Lung (tissue), 12 donors: ENCODE measurements around the gene ZMPSTE24. TPM values are rescaled to one million over a fixed set of nuclear protein-coding genes. Genes with fewer than 3 reads are reported as not detected.

Experiments
- ATAC-seq: fragments of 200-7000 bp; cut with Tn5 transposase; one replicate; pipeline ENCODE4 v1.9.1; 2020; ENCODE audit warnings: moderate number of reproducible peaks; ENCODE audit not compliant: insufficient read depth, low FRiP score
- DNase-seq, 3 donors: peaks; one replicate each; pipeline ENCODE4 v3.0.0-alpha.2; 2013 to 2017
- H3K27ac ChIP-seq, 2 donors: one replicate each; pipeline ENCODE4 v1.5.1; 2013; ENCODE audit warnings: mild to moderate bottlenecking in 2 of 2, moderate library complexity in 2 of 2, control low read depth in 1 of 2, inconsistent platforms in 1 of 2, low read depth in 1 of 2, low read length in 1 of 2
- H3K27me3 ChIP-seq, 3 donors: one replicate each; pipeline ENCODE4 v1.5.1; 2013; ENCODE audit warnings: low read length in 2 of 3; ENCODE audit not compliant: control insufficient read depth in 3 of 3, insufficient read depth in 3 of 3
- H3K36me3 ChIP-seq, 4 donors: one replicate each; pipeline ENCODE4 v1.5.1; 2013; ENCODE audit warnings: low read length in 4 of 4, mild to moderate bottlenecking in 1 of 4, moderate library complexity in 1 of 4; ENCODE audit not compliant: control insufficient read depth in 4 of 4, insufficient read depth in 4 of 4
- H3K4me1 ChIP-seq, 5 donors: one replicate each; pipeline ENCODE4 v1.5.1; 2013; ENCODE audit warnings: low read length in 5 of 5, mild to moderate bottlenecking in 2 of 5, moderate library complexity in 1 of 5; ENCODE audit not compliant: control insufficient read depth in 5 of 5, insufficient read depth in 5 of 5
- H3K4me3 ChIP-seq: one replicate; pipeline ENCODE4 v1.5.1; 2013; ENCODE audit warnings: mild to moderate bottlenecking, control low read depth, moderate library complexity
- H3K9ac ChIP-seq, 2 donors: one replicate each; pipeline ENCODE4 v1.5.1; 2013; ENCODE audit warnings: low read length in 2 of 2, control low read depth in 1 of 2; ENCODE audit not compliant: insufficient read depth in 1 of 2
- H3K9me3 ChIP-seq, 4 donors: one replicate each; pipeline ENCODE4 v1.5.1; 2013; ENCODE audit warnings: low read length in 3 of 4, mild to moderate bottlenecking in 1 of 4, moderate library complexity in 1 of 4; ENCODE audit not compliant: control insufficient read depth in 4 of 4, insufficient read depth in 3 of 4
- WGBS, 2 donors: extraction: QIAGEN DNeasy Blood & Tissue Kit; methylation state at CpG; one replicate each; pipeline ENCODE4 v1.1.7; 2013; 5-methylcytosine and 5-hydroxymethylcytosine counted together
- polyA plus RNA-seq, 2 donors: library from polyadenylated mRNA; stranded (reverse); fragments of 200-250 nt; gene quantifications; one replicate each; pipeline ENCODE4 v1.2.1, GENCODE V29; 2013
- total RNA-seq, 2 donors: library from RNA; depleted of rRNA in 1 of 2; stranded (reverse); fragments of >200 nt in 1 of 2; gene quantifications; one replicate each; pipeline ENCODE4 v1.2.1, GENCODE V29; 2014 to 2021
- TF ChIP-seq, protein P1 (sequence below): IDR thresholded peaks from 2 replicates; pipeline ENCODE4 v1.5.1; 2012; ENCODE audit warnings: mild to moderate bottlenecking; ENCODE audit errors: control extremely low read depth, extremely low read depth
- donor health status: control.
- donor health status: control.
- donor health status: Bipolar disorder and iron deficiency.
- donor health status: healthy.
- donor health status: DM: yes; HTN: yes; CAD: no.

ZMPSTE24 gene
- total and polyA plus RNA-seq, 4 donors, result 17.2 to 41.8 (median 35.3) TPM

- Histone ChIP-seq H3K36me3 (no peaks in the 10 kb centered on the region), H3K4me3 (no peak overlapping the region), H3K9ac (no peak overlapping the region), H3K4me1 (peaks cover 0 to 43% (median 9%) of the 10 kb centered on the region in 5 donors), H3K27me3 (peaks cover 0 to 18% (median 13%) of the 10 kb centered on the region in 3 donors), H3K9me3 (no peaks in the 10 kb centered on the region), H3K27ac (no peak overlapping the region)
- ATAC-seq, result no peak
- DNase-seq, result no peak
- 86 to 91% methylated on average over 5 of the region's 5 CpGs for WGBS, 2 donors
- TF ChIP-seq, protein P1, sequence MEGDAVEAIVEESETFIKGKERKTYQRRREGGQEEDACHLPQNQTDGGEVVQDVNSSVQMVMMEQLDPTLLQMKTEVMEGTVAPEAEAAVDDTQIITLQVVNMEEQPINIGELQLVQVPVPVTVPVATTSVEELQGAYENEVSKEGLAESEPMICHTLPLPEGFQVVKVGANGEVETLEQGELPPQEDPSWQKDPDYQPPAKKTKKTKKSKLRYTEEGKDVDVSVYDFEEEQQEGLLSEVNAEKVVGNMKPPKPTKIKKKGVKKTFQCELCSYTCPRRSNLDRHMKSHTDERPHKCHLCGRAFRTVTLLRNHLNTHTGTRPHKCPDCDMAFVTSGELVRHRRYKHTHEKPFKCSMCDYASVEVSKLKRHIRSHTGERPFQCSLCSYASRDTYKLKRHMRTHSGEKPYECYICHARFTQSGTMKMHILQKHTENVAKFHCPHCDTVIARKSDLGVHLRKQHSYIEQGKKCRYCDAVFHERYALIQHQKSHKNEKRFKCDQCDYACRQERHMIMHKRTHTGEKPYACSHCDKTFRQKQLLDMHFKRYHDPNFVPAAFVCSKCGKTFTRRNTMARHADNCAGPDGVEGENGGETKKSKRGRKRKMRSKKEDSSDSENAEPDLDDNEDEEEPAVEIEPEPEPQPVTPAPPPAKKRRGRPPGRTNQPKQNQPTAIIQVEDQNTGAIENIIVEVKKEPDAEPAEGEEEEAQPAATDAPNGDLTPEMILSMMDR, result no peak
Measured at GRCh38 chr1:40313329-40313957, 55.4 kb downstream of the ZMPSTE24 start.

- WGBS, 2 donors, result 90% methylated on average over 9 of the region's 9 CpGs
- H3K27me3 ChIP-seq, result peaks cover 0 to 22% (median 13%) of the 10 kb centered on the region in 3 donors
- H3K4me1 ChIP-seq, result peaks cover 0 to 38% (median 9%) of the 10 kb centered on the region in 5 donors
- no peaks in the 10 kb centered on the region for H3K9me3 ChIP-seq
- no peaks in the 10 kb centered on the region for H3K36me3 ChIP-seq
- no peak for DNase-seq
- no peak overlapping the region for H3K9ac ChIP-seq
- no peak overlapping the region for H3K4me3 ChIP-seq
- ATAC-seq, result no peak
- TF ChIP-seq, protein P1, result no peak
- H3K27ac ChIP-seq, result no peak overlapping the region
Measured at GRCh38 chr1:40313958-40314720, 56.1 kb downstream of the ZMPSTE24 start.

DNA sequence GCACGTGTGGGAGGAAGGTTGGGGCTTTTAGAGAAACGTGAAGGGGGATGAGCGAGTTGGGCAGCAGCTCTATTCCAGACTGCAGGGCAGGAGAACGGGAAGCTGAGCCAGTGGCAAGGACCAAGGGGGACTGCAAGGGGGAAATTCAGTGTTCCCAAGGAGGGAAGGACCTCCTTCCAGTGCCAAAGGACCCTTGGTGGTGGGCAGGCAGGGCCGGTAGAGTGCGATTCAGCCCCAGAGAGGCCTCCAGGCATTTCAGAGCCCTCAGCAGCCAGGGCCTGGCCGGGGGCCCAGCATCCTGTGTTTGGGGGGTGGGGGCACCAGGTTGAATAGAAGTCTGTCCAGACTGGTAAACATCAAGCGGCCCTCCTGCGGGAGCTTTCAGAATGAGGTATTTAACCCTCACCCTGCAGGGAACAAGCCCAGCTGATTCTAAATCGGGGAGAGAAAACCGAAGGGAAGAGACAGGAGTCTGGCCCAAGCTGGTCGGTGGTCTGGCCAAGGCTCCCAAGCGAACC is 56.7 kb downstream of the ZMPSTE24 start:
- peak overlapping the region; percentile 28 to 61 for H3K9ac ChIP-seq
- H3K4me3 ChIP-seq, result no peak overlapping the region
- DNase-seq (peak in 2 of 3 donors; percentile 65 to 78), ATAC-seq (no peak)
- WGBS, 2 donors, result 46 to 52% methylated on average over 13 of the region's 13 CpGs
- H3K9me3 ChIP-seq, result no peaks in the 10 kb centered on the region
- H3K4me1 ChIP-seq, result peaks cover 0 to 32% (median 4%) of the 10 kb centered on the region in 5 donors
- TF ChIP-seq, protein P1, result no peak
- H3K36me3 ChIP-seq, result no peaks in the 10 kb centered on the region
- peaks cover 0 to 22% (median 13%) of the 10 kb centered on the region in 3 donors for H3K27me3 ChIP-seq
- no peak overlapping the region for H3K27ac ChIP-seq
